Suprapubic skin (tissue), 4 donors: ENCODE measurements around the gene CSNK1G2. TPM values are rescaled to one million over a fixed set of nuclear protein-coding genes. Genes with fewer than 3 reads are reported as not detected.
"Not testable (repeated sequence)": the region's sequence is repeated elsewhere in the genome, so short reads cannot be mapped to it uniquely, and the experiment has no call there.

Experiments used
- DNase-seq, 2 donors: peaks; one replicate each; pipeline ENCODE4 v3.0.0-alpha.2; 2019; ENCODE audit warnings: low spot score in 2 of 2
- H3K27ac ChIP-seq: fragments of 200-600 bp; sonication (generic); one replicate; pipeline ENCODE4 v1.5.1; 2019
- H3K27me3 ChIP-seq: fragments of 200-600 bp; sonication (generic); one replicate; pipeline ENCODE4 v1.5.1; 2019
- H3K36me3 ChIP-seq: fragments of 200-600 bp; sonication (generic); one replicate; pipeline ENCODE4 v1.5.1; 2019
- H3K4me1 ChIP-seq: fragments of 200-600 bp; sonication (generic); one replicate; pipeline ENCODE4 v1.5.1; 2019
- H3K4me3 ChIP-seq: fragments of 200-600 bp; sonication (generic); one replicate; pipeline ENCODE4 v1.5.1; 2019; ENCODE audit warnings: mild to moderate bottlenecking
- H3K9me3 ChIP-seq: fragments of 200-600 bp; sonication (generic); one replicate; pipeline ENCODE4 v1.5.1; 2019
- EP300 ChIP-seq: sonication (generic); formaldehyde crosslinking; IDR thresholded peaks from one replicate; pipeline ENCODE4 v1.6.1; 2017; ENCODE audit warnings: antibody characterized with exemption
- POLR2A ChIP-seq, 2 donors: fragments of 450-650 bp; IDR thresholded peaks; one replicate each; pipeline ENCODE4 v1.6.1; 2017; ENCODE audit warnings: antibody characterized with exemption in 2 of 2, mild to moderate bottlenecking in 2 of 2, moderate library complexity in 2 of 2
- POLR2AphosphoS5 ChIP-seq, 3 donors: sonication (generic); formaldehyde crosslinking; IDR thresholded peaks; one replicate each; pipeline ENCODE4 v1.6.1; 2017; ENCODE audit warnings: antibody characterized with exemption in 3 of 3
- WGBS: methylation state at CpG from one replicate; pipeline ENCODE4 v1.1.5; 2018; 5-methylcytosine and 5-hydroxymethylcytosine counted together
- total RNA-seq, 4 donors: library from RNA; depleted of rRNA; stranded (reverse); fragments of >200 nt; gene quantifications; one replicate each; pipeline ENCODE4 v1.1.0, GENCODE V29; 2016
- TF ChIP-seq, protein P1 (sequence below), 2 donors: fragments of 200-600 bp in 1 of 2; fragments of 450-650 bp in 1 of 2; sonication (generic) in 1 of 2; IDR thresholded peaks; one replicate each; pipeline ENCODE4 v1.5.1; 2016 to 2019; ENCODE audit warnings: antibody characterized with exemption in 2 of 2, mild to moderate bottlenecking in 1 of 2, moderate library complexity in 1 of 2

The CSNK1G2 gene
- total RNA-seq, 4 donors from 2014 or later = 46.1 to 89.0 (median 59.3) TPM

DNA sequence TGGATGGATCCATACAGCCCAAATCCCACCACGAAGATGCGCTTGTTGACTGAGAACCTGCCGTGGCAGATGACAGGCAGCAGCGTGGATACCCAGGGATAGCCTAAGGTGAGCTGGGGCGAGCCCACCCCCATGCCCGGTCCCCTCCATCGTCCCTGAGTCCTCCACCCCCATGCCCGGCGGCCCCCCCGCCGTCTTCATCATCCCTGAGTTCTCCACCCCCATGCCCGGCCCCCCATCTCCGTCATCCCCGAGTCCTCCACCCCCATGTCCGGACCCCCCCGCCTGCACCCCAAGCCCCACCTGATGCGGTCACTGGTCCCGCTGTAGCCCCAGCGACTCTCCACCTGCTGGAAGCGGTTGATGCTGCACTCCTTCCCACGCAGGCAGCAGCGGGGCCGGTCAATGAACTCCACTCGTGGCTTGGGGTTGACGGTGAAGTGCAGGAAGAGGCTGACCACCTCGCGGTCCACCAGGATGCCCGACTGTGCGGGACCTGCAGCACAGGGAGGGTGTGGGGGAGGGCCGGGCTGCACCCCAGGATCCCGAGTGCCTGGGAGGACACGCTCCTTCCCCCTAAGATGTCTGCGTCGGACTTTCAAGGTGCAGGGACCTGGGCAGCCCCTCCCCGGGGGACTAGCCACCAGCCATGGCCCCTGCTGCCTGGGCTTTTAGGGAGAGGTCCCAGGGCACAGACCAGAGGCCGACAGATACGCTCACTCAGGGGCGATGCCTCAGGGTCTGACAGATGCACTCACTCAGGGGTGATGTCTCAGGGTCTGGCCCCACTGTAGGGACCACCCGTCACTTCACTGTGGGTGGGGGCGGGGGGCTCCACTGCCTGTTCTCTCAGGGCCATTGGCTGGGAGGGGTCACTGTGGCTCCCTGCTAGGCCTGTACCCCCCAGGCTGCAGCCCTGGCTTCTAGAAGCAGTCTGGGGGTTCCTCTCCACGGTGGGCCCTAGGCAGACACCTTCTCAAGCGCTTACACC, 46.5 kb downstream of the CSNK1G2 start:
- TF ChIP-seq EP300 (no peak), POLR2A (IDR thresholded peaks at IDR 0.05) (no peak), POLR2AphosphoS5 (IDR thresholded peaks at IDR 0.05) (no peak)
- TF ChIP-seq, protein P1, sequence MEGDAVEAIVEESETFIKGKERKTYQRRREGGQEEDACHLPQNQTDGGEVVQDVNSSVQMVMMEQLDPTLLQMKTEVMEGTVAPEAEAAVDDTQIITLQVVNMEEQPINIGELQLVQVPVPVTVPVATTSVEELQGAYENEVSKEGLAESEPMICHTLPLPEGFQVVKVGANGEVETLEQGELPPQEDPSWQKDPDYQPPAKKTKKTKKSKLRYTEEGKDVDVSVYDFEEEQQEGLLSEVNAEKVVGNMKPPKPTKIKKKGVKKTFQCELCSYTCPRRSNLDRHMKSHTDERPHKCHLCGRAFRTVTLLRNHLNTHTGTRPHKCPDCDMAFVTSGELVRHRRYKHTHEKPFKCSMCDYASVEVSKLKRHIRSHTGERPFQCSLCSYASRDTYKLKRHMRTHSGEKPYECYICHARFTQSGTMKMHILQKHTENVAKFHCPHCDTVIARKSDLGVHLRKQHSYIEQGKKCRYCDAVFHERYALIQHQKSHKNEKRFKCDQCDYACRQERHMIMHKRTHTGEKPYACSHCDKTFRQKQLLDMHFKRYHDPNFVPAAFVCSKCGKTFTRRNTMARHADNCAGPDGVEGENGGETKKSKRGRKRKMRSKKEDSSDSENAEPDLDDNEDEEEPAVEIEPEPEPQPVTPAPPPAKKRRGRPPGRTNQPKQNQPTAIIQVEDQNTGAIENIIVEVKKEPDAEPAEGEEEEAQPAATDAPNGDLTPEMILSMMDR (IDR thresholded peaks at IDR 0.05) = no peak

DNA sequence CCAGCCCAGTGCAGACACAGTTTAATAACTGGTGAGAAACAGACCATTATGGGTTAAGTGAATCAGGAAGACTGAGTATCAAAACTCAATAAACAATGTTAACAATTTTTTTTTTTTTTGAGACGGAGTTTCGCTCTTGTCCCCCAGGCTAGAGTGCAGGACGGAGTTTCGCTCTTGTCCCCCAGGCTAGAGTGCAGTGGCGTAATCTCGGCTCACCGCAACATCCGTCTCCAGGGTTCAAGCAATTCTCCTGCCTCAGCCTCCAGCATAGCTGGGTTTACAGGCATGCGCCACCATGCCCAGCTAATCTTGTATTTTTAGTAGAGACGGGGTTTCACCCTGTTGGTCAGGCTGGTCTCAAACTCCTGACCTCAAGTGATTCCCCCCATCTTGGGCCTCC, 47.5 kb downstream of the CSNK1G2 start:
- H3K27ac ChIP-seq, DNase-seq, H3K4me3 ChIP-seq, H3K27me3 ChIP-seq, H3K9me3 ChIP-seq, H3K4me1 ChIP-seq: not testable (repeated sequence)
- peaks cover 91% of the 10 kb centered on the region for H3K36me3 ChIP-seq
- 87% methylated on average over 10 of the region's 10 CpGs for WGBS

More for the DNA sequence above, 46.5 kb downstream of the CSNK1G2 start:
- Histone ChIP-seq H3K27me3 (no peaks in the 10 kb centered on the region), H3K9me3 (no peaks in the 10 kb centered on the region), H3K4me1 (no peaks in the 10 kb centered on the region), H3K27ac (no peak overlapping the region), H3K4me3 (no peak overlapping the region), H3K36me3 (peaks cover 86% of the 10 kb centered on the region)
- WGBS = 67% methylated on average over 3 of the region's 42 CpGs
- no peak for DNase-seq

DNA sequence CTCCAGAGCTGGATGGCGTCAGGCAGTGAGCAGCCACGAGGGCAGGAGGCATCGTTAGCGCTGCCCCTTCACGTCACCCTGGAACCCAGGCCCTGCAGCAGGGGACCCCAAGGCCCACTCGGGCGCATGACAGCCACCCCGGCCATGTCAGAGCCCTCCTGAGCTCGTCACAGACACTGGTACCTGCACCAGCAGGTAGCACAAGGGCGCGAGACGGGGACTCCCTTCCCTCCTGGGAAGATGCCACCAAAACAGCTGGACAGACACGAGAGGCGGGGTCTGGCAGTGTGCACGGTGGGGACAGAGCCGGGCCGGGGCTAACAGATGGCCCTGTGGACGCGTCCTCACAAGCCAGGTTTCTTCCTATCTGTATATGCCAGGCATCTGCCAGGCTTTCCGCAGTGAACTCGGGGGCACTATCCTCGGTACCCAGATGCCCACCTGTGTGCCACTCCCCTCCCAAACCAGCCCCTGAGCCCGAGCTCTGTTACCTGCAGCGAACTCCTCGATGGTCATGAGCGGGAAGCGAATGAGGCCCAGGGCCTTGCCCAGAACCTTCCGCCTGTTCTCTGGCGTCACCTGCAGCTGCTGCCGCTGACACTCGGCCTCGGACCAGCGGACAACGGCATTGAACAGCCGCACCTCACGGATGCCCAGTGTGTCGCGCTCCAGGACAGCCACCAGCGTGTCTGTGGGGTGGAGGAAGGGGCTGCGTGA, 48.7 kb downstream of the CSNK1G2 start:
- Histone ChIP-seq H3K27ac (no peak overlapping the region), H3K4me3 (no peak overlapping the region), H3K9me3 (no peaks in the 10 kb centered on the region), H3K36me3 (peaks cover 88% of the 10 kb centered on the region), H3K27me3 (no peaks in the 10 kb centered on the region), H3K4me1 (no peaks in the 10 kb centered on the region)
- 97% methylated on average over 18 of the region's 40 CpGs for WGBS
- no peak for TF ChIP-seq POLR2AphosphoS5 (IDR thresholded peaks at IDR 0.05)
- no peak for TF ChIP-seq EP300
- DNase-seq = peak in 1 of 2 donors; percentile 76

DNA sequence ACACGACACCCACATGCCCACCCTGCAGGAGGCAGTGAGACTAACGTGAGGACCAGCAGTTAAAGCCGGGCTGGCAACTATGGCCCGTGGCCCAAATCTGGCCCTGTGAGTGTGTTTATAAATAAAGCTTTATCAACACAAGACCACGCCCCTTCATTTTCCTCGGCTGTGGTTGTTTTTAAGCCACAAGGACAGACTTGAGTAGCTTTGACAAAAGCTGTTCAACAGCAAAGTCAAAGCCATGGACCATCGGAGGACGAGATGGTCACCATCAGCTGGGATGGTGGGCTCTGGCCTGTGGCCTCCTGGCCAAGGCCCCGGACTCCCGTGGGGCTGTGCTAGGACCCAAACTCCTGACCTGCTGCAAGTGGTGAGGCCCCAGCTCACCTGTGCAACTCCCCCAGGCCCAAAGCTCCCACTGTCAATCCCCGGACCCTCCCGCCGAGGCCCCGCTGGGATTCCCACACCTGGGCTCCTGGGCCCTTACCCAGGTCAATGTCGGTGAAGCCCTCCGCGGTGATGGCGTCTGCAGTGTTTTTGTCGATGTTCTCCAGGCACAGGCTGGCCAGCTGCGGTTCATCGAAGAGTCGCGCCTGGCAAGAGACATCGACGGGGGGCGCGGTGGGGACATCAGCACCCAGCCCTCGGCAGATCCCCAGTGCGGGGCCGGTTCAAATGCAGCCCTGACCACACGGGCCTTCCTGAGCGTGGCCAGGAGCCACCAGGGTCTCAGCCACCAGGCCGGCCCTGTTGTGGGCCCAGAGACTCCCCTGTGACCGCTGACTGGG, 49.5 kb downstream of the CSNK1G2 start:
- 98% methylated on average over 20 of the region's 34 CpGs for WGBS
- Histone ChIP-seq H3K4me1 (no peaks in the 10 kb centered on the region), H3K36me3 (peaks cover 85% of the 10 kb centered on the region), H3K4me3 (no peak overlapping the region), H3K27ac (no peak overlapping the region), H3K27me3 (no peaks in the 10 kb centered on the region), H3K9me3 (no peaks in the 10 kb centered on the region)
- peak in 1 of 2 donors; percentile 71 for DNase-seq
- TF ChIP-seq EP300 (no peak), POLR2AphosphoS5 (IDR thresholded peaks at IDR 0.05) (no peak), POLR2A (IDR thresholded peaks at IDR 0.05) (no peak)
- TF ChIP-seq, protein P1 (IDR thresholded peaks at IDR 0.05) = no peak

DNA sequence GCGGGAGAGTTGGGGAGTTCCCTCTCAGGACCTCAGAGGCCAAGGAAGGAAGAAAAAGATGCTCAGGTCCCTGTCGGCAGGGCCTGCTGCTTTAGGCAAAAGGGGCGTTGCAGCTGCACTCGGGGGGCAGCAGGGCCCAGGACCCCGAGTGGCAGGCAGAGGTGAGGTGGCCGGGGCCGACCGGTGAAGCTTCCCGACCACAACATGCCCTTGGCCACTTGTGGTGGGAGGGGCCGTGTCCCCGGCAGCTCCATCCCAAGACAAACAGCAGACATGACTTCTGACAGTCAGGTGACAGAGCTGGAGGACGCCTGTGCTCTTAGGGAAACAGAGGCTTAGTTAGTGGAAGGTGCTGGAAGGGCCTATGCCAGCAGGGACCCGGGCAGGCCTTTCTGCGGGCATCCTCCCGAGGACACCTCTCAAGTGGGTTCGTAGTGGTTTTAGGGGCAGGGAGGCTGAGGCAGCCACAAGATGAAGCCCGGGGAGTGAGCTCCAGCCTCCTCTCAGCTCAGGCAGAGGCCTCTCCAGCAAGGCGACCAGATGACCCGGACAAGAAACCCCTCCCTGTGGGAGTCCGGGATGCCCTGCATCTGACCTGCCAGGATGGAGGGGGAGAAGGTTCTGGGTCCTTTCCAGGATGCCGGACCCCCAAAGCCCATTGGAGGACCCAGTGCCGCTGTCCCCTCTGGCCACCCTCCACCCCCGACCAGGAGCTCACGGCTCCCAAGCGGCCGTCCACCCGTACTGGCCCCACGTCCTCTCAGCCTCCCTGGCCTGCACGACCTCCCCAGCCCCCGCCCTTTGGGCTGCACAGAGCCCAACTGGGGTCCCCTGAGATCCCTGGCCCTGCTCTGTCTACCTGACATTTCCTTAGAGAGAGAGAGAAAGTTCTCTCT, 50.3 kb downstream of the CSNK1G2 start:
- no peaks in the 10 kb centered on the region for H3K27me3 ChIP-seq
- no peak overlapping the region for H3K27ac ChIP-seq
- H3K4me3 ChIP-seq = no peak overlapping the region
- WGBS = 80% methylated on average over 25 of the region's 30 CpGs
- peak in 1 of 2 donors; percentile 67 for DNase-seq
- H3K36me3 ChIP-seq = peaks cover 83% of the 10 kb centered on the region
- TF ChIP-seq, protein P1 (IDR thresholded peaks at IDR 0.05) = no peak
- no peak for TF ChIP-seq EP300
- H3K9me3 ChIP-seq = no peaks in the 10 kb centered on the region
- no peaks in the 10 kb centered on the region for H3K4me1 ChIP-seq
